Mucosa of rectum (tissue), 2 donors: ENCODE data around the gene HYDIN.
"Not testable (repeated sequence)": the region's sequence is repeated elsewhere in the genome, so short reads cannot be mapped to it uniquely, and the experiment has no call there.

Experiments used
- H3K27ac ChIP-seq, 2 donors: one replicate each; pipeline ENCODE4 v1.7.0; 2013; ENCODE audit warnings: inconsistent platforms in 2 of 2, low read depth in 2 of 2, low read length in 2 of 2
- H3K27me3 ChIP-seq, 2 donors: one replicate each; pipeline ENCODE4 v1.7.0; 2013; ENCODE audit warnings: low read length in 2 of 2; ENCODE audit not compliant: control insufficient read depth in 2 of 2, insufficient read depth in 2 of 2
- H3K36me3 ChIP-seq, 2 donors: one replicate each; pipeline ENCODE4 v1.7.0; 2013; ENCODE audit warnings: low read length in 2 of 2; ENCODE audit not compliant: control insufficient read depth in 2 of 2, insufficient read depth in 2 of 2
- H3K4me1 ChIP-seq, 2 donors: one replicate each; pipeline ENCODE4 v1.7.0; 2013; ENCODE audit warnings: low read length in 2 of 2, mild to moderate bottlenecking in 1 of 2; ENCODE audit not compliant: control insufficient read depth in 2 of 2, insufficient read depth in 2 of 2
- H3K4me3 ChIP-seq, 2 donors: one replicate each; pipeline ENCODE4 v1.7.0; 2013; ENCODE audit warnings: low read length in 2 of 2
- H3K9ac ChIP-seq, 2 donors: one replicate each; pipeline ENCODE4 v1.7.0; 2013; ENCODE audit warnings: low read length in 2 of 2, low read depth in 1 of 2, mild to moderate bottlenecking in 1 of 2
- H3K9me3 ChIP-seq, 2 donors: one replicate each; pipeline ENCODE4 v1.7.0; 2013; ENCODE audit warnings: low read length in 2 of 2; ENCODE audit not compliant: control insufficient read depth in 2 of 2
- donor health status: healthy.
- donor health status: Normal muscosa, but diverticular disease.

HYDIN gene

GRCh38 chr16:71198408-71198807 lies 32.1 kb downstream of the HYDIN start:
- no peaks in the 10 kb centered on the region for H3K4me1 ChIP-seq

DNA sequence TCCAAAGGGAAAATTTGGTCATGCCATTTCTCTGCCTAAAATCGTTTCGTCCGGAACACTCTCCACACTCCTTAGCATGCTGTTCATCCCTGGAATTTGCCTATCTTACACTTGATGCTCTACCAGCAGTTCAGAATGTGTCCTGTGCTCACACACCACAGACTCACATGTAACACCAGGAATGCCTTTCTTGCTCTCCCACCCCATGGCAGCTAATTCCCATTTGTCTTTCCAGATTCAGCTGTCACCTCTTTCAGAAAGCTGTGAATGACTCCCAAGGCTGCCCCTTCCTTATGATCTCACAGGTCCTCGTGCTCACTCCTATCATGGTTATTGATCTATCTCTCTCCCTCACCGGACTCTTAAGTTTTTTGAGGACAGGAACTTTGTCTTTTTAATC lies 38.1 kb downstream of the HYDIN start:
- H3K9me3 ChIP-seq: no peaks in the 10 kb centered on the region
- no peak overlapping the region for H3K27ac ChIP-seq
- no peak overlapping the region for H3K4me3 ChIP-seq
- H3K36me3 ChIP-seq: no peaks in the 10 kb centered on the region
- no peaks in the 10 kb centered on the region for H3K27me3 ChIP-seq
- H3K4me1 ChIP-seq: no peaks in the 10 kb centered on the region
- no peak overlapping the region for H3K9ac ChIP-seq

More at GRCh38 chr16:71198408-71198807, 32.1 kb downstream of the HYDIN start:
- peaks cover 0 to 4% of the 10 kb centered on the region in 2 donors for H3K9me3 ChIP-seq
- H3K27me3 ChIP-seq: no peaks in the 10 kb centered on the region
- no peak overlapping the region for H3K27ac ChIP-seq
- no peak overlapping the region for H3K4me3 ChIP-seq
- no peaks in the 10 kb centered on the region for H3K36me3 ChIP-seq
- H3K9ac ChIP-seq: no peak overlapping the region

GRCh38 chr16:71188956-71189712 lies 41.4 kb downstream of the HYDIN start:
- no peak overlapping the region for H3K27ac ChIP-seq
- no peak overlapping the region for H3K4me3 ChIP-seq
- no peaks in the 10 kb centered on the region for H3K9me3 ChIP-seq
- H3K4me1 ChIP-seq: no peaks in the 10 kb centered on the region
- H3K9ac ChIP-seq: no peak overlapping the region
- no peaks in the 10 kb centered on the region for H3K36me3 ChIP-seq
- H3K27me3 ChIP-seq: no peaks in the 10 kb centered on the region

GRCh38 chr16:71185347-71185746 lies 45.2 kb downstream of the HYDIN start:
- H3K27ac ChIP-seq: no peak overlapping the region
- H3K27me3 ChIP-seq: no peaks in the 10 kb centered on the region
- H3K36me3 ChIP-seq: no peaks in the 10 kb centered on the region
- H3K9ac ChIP-seq: no peak overlapping the region
- no peak overlapping the region for H3K4me3 ChIP-seq
- H3K9me3 ChIP-seq: no peaks in the 10 kb centered on the region
- H3K4me1 ChIP-seq: no peaks in the 10 kb centered on the region

DNA sequence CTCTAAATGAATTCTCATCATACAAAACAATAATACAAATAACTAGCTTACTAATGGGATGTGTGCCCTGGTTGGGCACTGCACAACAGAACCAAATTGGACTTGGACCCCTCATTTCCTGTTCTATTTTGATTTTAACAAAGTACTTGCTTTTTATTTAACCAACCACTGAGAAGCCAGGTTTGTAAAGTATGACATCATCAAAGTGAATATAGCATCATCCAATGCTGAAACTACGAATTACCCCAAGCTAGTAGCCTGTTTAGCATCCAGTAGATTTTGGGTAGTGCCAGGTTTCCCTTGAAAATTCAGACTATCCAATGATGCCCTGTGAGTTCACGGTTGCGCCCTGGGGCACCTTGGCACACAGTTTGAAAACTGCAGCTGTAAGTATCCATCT lies 51.0 kb downstream of the HYDIN start:
- H3K27ac ChIP-seq: no peak overlapping the region
- no peaks in the 10 kb centered on the region for H3K27me3 ChIP-seq
- H3K36me3 ChIP-seq: no peaks in the 10 kb centered on the region
- H3K4me1 ChIP-seq: no peaks in the 10 kb centered on the region
- no peak overlapping the region for H3K9ac ChIP-seq
- no peaks in the 10 kb centered on the region for H3K9me3 ChIP-seq
- H3K4me3 ChIP-seq: no peak overlapping the region

GRCh38 chr16:71172481-71173207 lies 57.9 kb downstream of the HYDIN start:
- Histone ChIP-seq H3K9ac (no peak overlapping the region), H3K27ac (no peak overlapping the region), H3K36me3 (no peaks in the 10 kb centered on the region), H3K4me3 (no peak overlapping the region), H3K27me3 (no peaks in the 10 kb centered on the region), H3K9me3 (no peaks in the 10 kb centered on the region), H3K4me1 (no peaks in the 10 kb centered on the region)

DNA sequence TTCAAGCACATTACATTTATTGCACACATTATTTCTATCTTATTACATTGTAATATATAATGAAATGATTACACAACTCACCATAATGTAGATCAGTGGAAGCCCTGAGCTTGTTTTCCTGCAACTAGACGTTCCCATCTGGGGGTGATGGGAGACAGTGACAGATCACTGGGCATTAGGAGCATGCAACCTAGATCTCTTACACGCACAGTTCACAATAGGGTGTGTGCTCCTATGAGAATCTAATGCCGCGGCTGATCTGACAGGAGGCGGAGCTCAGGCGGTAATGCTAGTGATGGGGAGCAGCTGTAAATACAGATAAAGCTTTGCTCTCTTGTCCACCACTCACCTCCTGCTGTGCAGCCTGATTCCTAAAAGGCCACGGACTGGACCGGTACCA lies 69.5 kb downstream of the HYDIN start:
- H3K4me1 ChIP-seq, H3K4me3 ChIP-seq, H3K27me3 ChIP-seq, H3K9me3 ChIP-seq, H3K27ac ChIP-seq, H3K36me3 ChIP-seq, H3K9ac ChIP-seq: not testable (repeated sequence)

DNA sequence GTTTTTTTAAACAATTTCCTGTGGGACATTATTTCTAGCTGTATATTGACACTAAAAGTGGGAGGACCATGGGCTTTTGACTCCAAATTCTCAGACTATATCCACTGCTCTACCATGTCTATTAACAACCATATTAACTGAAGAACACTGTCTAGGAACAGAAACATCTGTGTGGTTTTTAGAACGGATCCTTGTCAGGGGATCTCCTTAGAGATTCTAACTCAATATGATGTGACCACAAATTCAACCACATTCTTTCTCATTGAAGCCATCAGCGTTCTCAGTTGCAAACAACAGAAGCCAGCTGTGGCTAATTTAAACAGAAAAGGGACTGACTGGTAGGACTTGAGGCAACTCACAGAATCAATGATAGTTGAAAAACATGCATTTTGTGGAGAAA lies 73.2 kb downstream of the HYDIN start:
- H3K4me1 ChIP-seq, H3K27ac ChIP-seq, H3K9me3 ChIP-seq, H3K36me3 ChIP-seq, H3K9ac ChIP-seq, H3K4me3 ChIP-seq, H3K27me3 ChIP-seq: not testable (repeated sequence)

DNA sequence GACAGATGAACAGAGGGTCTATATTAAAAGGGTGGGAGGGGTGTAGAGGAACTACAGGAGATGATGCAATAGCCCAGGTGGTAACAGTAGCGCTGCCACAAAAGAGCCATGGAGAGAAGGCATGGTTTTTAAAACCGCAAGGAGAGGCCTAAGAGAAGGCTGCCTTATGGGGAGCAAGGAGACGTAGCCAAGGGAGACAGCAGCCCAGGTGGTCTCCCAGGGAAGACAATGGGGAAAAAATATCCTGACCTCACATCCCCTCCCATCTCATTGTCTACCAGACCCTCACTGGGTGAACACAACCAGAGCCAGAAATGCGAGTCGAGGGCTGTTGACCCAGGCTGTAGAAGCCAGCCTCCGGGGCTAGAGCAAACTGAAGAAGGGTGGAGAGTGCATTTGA lies 77.2 kb downstream of the HYDIN start:
- not testable (repeated sequence) for H3K9me3 ChIP-seq, H3K27ac ChIP-seq, H3K4me3 ChIP-seq, H3K27me3 ChIP-seq, H3K9ac ChIP-seq, H3K36me3 ChIP-seq, H3K4me1 ChIP-seq

DNA sequence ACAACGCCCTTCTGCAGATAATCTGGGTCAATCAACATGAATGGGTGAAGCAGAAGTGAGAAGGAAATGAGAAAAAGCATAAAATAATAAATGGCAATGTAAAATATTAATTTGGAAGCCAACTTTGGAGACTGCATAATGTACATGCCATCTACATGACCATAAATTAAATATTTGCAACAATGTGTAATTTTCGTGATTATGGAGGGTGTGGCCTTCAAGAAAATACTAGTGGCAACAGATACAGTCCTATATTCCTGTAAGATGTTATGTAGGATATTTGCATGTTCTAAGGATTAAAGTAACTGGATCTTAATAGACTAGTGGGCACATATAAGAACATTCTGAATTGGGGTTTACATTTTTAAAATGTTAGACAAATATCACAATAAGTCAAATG lies 78.9 kb downstream of the HYDIN start:
- not testable (repeated sequence) for H3K4me3 ChIP-seq, H3K9me3 ChIP-seq, H3K36me3 ChIP-seq, H3K9ac ChIP-seq, H3K4me1 ChIP-seq, H3K27me3 ChIP-seq, H3K27ac ChIP-seq
